ENCODE measurements around the gene NIPAL4.
A peak's percentile ranks its signal among the peaks of the same experiment; 100 is the strongest.

Gene NIPAL4

DNA sequence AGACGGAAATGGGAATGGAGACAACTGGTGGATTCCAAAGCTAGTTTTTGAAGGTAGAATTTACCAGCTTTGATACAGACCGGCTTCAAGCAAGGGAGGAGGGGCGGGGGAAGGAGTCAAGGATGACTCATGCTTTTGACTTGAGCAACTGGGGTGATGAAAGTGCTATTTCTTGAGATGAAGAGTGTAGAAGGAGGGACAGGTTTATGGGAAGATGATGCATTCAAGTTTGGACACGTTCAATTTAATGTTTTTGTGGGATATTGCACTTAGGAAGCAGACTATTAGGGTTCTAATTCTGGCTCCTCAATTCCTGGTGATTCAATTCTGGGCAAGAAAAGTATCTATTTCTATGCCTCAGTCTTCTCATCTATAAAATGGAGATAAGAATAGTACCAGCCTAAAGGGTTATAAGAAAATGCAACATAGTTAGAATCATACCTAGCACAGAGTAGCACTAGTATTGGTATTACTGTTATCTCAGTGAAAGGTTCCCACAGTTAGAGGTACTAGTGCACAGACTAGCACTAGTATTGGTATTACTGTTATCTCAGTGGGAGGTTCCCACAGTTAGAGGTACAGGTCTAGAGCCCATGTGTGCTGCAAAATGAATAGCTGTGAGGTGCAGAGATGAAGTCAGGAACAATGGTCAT is 4.6 kb downstream of the NIPAL4 start:
- TF ChIP-seq ZFX (IDR thresholded peaks at IDR 0.05), result no peak
- TF ChIP-seq, protein P1, sequence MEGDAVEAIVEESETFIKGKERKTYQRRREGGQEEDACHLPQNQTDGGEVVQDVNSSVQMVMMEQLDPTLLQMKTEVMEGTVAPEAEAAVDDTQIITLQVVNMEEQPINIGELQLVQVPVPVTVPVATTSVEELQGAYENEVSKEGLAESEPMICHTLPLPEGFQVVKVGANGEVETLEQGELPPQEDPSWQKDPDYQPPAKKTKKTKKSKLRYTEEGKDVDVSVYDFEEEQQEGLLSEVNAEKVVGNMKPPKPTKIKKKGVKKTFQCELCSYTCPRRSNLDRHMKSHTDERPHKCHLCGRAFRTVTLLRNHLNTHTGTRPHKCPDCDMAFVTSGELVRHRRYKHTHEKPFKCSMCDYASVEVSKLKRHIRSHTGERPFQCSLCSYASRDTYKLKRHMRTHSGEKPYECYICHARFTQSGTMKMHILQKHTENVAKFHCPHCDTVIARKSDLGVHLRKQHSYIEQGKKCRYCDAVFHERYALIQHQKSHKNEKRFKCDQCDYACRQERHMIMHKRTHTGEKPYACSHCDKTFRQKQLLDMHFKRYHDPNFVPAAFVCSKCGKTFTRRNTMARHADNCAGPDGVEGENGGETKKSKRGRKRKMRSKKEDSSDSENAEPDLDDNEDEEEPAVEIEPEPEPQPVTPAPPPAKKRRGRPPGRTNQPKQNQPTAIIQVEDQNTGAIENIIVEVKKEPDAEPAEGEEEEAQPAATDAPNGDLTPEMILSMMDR (conservative IDR thresholded peaks at IDR 0.05), result no peak

DNA sequence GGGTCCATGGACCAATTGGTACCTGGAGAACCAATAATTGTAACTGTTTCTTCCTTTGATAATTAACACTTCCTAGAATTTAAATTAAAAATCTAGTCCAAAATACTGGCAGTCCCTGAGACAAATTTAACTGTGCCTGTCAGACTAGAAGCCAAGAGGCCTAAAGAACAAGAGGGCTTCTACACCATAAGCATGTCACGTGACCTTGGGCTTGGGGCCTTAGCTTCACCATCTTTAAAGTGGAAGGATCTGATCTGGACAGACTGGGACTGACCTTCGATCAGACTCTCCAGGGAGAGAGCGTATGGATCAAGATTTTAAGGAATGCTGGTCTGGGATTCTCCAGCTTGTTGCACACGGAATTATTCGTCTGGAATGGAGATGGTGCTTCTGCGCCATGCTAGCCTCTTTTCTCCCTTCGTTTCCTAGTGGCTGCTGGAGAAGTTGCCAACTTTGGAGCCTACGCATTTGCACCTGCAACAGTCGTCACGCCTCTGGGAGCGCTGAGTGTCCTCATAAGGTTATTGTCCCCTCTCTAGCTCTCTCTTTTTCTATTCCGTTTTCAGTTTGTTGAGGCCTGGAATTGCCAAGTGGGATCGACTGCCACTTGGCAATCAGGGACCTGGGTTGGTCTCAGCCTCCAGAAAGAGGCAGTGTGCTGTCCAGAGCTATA is 8.4 kb downstream of the NIPAL4 start:
- TF ChIP-seq, protein P1 (conservative IDR thresholded peaks at IDR 0.05), result no peak
- TF ChIP-seq ZFX (IDR thresholded peaks at IDR 0.05), result no peak
- no peak overlapping the region for H3K27ac ChIP-seq

More for the DNA sequence above, 4.6 kb downstream of the NIPAL4 start:
- H3K27ac ChIP-seq, result no peak overlapping the region

DNA sequence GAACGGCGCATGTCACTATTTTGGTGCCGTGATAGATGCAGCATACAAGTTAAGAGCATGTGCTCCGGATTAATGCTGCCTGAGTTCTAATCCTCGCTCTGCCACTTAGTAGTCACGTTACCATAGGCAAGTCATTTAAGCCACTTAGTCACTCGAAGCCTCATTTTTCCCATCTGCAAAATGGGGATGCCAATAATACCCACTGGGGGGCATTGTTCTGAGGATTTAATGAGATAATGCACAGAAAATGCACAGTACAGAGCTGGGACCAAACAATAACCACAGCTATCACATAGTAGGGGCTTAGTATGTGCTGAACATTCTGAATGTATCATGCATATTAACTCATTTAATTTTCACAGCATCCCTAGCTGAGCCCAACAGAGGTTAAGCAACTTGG is 9.1 kb downstream of the NIPAL4 start:
- TF ChIP-seq, protein P1 (conservative IDR thresholded peaks at IDR 0.05), result peak; percentile 21
- TF ChIP-seq ZFX (IDR thresholded peaks at IDR 0.05), result no peak
- no peak overlapping the region for H3K27ac ChIP-seq

DNA sequence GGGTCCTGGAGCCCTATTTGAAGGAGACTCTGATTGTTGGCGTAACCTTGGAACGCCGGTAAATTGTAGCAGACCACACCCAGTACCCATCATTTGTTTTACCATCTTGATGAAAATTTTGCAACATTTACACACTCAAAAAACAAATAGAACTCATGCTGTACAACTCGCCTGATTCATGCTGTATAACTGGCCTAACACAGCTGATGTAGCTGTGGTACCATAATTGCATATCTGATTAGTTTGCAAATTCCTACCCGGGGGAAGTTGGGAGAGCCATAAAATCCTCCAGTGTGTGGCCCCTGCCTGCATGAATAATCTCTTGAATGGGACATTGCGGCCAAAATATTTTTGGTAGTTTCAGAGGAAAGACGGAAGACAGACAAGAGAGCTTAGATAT is 9.7 kb downstream of the NIPAL4 start:
- H3K27ac ChIP-seq, result no peak overlapping the region
- TF ChIP-seq, protein P1 (conservative IDR thresholded peaks at IDR 0.05), result no peak
- no peak for TF ChIP-seq ZFX (IDR thresholded peaks at IDR 0.05)

DNA sequence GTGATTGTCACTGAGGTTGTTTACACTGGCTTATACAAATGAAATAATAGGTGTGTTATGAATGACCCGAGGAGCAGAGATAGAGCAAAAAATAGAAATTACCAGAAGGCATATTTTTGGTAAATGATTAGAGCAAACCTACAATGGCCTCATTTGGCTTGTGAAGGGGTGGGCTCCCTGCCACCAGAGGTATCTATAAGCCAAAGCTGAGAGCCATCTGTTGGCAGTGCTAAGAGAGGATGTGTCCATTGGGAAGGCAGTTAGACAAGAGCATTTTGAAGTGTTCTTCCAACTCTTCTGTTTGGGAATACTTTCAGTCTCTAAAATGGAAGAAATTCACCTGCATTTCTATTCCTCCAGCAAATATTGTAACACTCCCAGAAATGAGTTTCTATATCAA is 10.6 kb downstream of the NIPAL4 start:
- TF ChIP-seq ZFX (IDR thresholded peaks at IDR 0.05), result no peak
- TF ChIP-seq, protein P1 (conservative IDR thresholded peaks at IDR 0.05), result no peak
- no peak overlapping the region for H3K27ac ChIP-seq

DNA sequence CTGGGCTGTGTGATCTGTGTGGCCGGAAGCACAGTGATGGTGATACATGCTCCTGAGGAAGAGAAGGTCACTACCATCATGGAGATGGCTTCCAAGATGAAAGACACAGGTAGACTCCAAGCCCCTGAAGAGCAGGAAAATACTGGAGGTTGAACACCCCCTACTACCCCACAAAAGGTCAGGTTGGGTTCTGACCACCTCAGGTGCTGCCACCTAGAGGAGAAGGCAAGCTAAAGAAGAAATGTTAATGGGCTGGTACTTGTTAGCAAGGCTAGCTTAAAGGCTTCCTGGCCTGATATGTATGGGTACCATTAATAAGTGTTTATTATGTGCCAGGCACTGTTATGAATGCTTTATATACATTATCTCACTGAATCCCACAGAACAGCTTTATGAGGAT is 11.7 kb downstream of the NIPAL4 start:
- TF ChIP-seq, protein P1 (conservative IDR thresholded peaks at IDR 0.05), result peak; percentile 71
- TF ChIP-seq ZFX (IDR thresholded peaks at IDR 0.05), result no peak
- H3K27ac ChIP-seq, result no peak overlapping the region
